NCI-H524 treated with DMSO at 0.1 percent for 48 hours (cell line): Measurements from ENCODE around the gene HDHD5.

ENCODE experiments used
- DNase-seq: peaks from one replicate; lab custom pipeline; 2025; lab: John Stamatoyannopoulos, UW

Gene HDHD5

DNA sequence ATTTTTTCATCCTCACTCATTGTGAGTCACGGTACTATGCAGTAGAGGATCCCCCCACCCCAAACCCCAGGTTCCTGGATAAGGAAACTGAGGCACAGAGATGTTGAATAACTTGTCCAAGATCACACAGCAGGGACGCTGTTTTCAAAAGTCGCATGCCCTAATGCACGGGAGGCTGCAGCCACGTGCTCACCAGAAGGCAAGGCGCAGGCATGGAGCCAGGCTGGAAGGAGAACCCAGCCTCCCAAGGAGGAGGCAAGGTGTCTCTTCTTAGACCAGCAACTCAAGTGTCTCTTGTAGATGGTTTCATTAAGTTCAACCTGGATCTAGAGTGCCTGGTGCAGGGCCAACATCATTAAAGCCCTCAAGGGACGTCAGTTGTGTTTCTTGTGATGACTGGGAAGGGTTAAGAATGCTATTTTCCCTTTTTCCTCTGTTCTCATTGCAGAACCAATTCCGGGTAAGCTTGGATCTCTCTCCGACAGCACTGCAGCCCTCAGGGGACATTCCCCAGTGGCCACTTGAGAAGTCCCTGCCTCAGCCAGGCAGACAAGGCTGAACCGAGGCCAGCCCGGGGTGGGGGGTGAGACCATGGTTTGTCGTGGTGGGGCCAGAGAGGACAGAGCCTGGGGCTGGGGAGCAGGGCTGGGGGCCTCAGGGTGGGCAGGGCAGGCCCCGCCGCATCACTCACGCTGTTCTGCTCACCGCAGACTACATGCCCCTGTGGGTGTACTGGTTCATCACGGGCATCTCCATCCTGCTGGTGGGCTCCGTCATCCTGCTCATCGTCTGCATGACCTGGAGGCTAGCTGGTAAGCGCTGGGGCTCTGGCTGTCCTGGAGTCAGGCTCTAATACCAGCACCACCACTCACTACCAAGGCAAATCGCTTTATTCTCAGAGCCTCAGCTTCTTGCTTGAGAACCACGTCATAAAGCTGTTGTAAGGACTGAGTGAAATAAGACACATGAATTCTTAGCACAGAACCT lies 53.6 kb downstream of the HDHD5 start:
- no peak for DNase-seq

GRCh38 chr22:17104336-17104935 lies 54.6 kb downstream of the HDHD5 start:
- DNase-seq, result no peak

- DNase-seq, result no peak
These were observed 55.7 kb downstream of the HDHD5 start for GRCh38 chr22:17103351-17103750.

DNA sequence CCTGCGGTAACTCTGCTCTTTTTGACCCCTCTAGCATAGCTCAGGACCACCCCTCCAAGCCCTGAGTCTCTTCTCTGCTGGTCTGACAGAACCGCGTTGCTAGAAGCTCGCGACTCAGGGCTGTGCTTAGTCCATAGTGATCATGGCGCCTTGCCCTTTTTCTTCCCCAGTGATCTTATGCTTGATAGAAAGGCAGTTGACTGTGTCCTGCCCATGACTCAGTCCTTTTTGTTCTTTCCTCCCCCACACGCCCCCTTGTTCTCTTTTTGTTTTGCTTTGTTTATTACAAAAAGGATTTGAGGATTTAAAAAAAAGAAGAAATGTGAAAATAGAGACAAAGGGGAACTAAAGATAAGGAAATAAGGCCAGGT lies 56.8 kb downstream of the HDHD5 start:
- DNase-seq, result no peak

GRCh38 chr22:17101475-17102296 lies 57.4 kb downstream of the HDHD5 start:
- DNase-seq, result no peak

GRCh38 chr22:17100621-17101020 lies 58.5 kb downstream of the HDHD5 start:
- DNase-seq, result no peak

GRCh38 chr22:17098379-17098819 lies 60.7 kb downstream of the HDHD5 start:
- DNase-seq, result no peak

DNA sequence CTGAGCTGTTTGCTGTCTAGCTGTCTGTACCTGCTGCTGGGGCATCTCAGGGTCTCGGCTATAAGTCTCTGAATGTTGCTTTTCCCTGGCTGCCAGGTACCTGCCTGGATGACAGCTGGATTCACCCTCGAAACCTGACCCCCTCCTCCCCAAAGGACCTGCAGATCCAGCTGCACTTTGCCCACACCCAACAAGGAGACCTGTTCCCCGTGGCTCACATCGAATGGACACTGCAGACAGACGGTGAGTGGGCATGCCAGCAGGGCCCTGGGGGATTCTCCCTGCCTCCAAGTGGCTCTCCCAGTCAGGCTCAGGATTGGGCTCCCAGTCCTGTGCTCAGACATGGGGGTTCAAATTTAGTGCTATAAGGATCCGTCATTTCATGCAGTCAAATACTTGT lies 61.4 kb downstream of the HDHD5 start:
- no peak for DNase-seq

GRCh38 chr22:17097062-17097461 lies 62.0 kb downstream of the HDHD5 start:
- no peak for DNase-seq

GRCh38 chr22:17096071-17096470 lies 63.0 kb downstream of the HDHD5 start:
- no peak for DNase-seq

- no peak for DNase-seq
These were observed 63.5 kb downstream of the HDHD5 start for GRCh38 chr22:17095538-17095937.

DNA sequence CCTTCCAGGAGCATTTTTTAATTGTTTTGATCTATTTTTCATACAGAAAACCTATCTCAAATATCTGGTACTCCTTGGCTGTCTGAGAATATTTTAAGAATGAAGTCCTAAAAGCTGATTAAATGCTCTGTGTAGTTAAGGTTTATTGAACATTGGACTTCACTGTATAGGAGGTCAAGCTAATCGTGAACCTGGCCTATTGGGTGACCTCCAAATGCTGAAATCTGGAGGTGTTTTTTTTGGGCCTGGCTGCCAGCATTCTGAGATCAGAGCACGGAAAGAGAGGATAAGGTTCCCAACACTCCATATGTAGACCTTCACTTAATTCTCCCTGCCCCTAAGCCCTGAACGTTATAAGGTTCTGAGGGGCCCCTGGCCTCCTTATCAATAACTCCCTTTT lies 66.0 kb downstream of the HDHD5 start:
- no peak for DNase-seq

- no peak for DNase-seq
These were observed 67.2 kb downstream of the HDHD5 start for GRCh38 chr22:17091851-17092250.

DNA sequence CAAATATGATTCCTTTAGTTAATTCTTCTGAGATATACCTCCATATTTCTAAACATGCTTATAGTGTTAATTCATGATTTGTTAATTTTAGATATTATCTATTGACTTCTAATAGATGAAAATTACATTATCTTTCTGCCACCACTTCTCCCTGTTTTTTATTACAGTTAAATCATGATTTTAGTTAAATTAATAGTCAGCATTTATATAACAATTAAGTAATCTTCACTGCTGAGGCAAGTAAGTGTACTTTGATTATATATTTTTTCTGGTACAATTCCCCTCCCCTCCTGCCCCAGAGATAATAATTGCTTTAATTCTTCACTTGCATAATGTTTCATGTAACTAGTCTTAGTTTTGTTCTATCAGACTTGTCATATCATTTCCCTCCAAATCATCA lies 68.5 kb downstream of the HDHD5 start:
- DNase-seq, result no peak
